Uterus (tissue), 2 donors: Measurements from ENCODE around the gene GMDS.

ENCODE experiments used
- POLR2A ChIP-seq, 2 donors: fragments of 450-650 bp; IDR thresholded peaks; one replicate each; pipeline ENCODE4 v1.6.1; 2016; ENCODE audit warnings: antibody characterized with exemption in 2 of 2, mild to moderate bottlenecking in 1 of 2, moderate library complexity in 1 of 2
- TF ChIP-seq, protein P1 (sequence below), 4 experiments: fragments of 200-600 bp in 2 of 4; fragments of 450-650 bp in 2 of 4; sonication (generic) in 2 of 4; IDR thresholded peaks; one replicate each; pipeline ENCODE4 v1.5.1; 2016 to 2019; ENCODE audit warnings: antibody characterized with exemption in 4 of 4, mild to moderate bottlenecking in 2 of 4, moderate library complexity in 1 of 4

DNA sequence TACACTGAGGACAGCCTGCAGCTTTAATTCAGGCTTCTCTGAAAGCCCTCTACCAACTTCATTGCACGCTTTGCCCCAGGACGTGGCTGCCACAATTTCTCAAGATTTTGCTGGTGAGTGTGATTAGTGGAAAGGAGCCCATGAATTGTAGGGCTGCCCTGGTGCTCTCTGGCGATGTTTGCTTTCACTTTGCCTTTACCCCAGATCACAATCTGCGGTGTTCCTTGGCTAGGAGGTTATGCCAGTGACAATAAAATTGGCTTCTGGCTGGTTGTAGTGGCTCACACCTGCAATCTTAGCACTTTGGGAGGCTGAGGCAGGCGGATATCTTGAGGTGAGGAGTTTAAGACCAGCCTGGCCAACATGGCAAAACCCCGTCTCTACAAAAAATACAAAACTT lies 496.4 kb downstream of the GMDS start:
- no peak for TF ChIP-seq POLR2A (IDR thresholded peaks at IDR 0.05)
- TF ChIP-seq, protein P1, sequence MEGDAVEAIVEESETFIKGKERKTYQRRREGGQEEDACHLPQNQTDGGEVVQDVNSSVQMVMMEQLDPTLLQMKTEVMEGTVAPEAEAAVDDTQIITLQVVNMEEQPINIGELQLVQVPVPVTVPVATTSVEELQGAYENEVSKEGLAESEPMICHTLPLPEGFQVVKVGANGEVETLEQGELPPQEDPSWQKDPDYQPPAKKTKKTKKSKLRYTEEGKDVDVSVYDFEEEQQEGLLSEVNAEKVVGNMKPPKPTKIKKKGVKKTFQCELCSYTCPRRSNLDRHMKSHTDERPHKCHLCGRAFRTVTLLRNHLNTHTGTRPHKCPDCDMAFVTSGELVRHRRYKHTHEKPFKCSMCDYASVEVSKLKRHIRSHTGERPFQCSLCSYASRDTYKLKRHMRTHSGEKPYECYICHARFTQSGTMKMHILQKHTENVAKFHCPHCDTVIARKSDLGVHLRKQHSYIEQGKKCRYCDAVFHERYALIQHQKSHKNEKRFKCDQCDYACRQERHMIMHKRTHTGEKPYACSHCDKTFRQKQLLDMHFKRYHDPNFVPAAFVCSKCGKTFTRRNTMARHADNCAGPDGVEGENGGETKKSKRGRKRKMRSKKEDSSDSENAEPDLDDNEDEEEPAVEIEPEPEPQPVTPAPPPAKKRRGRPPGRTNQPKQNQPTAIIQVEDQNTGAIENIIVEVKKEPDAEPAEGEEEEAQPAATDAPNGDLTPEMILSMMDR (IDR thresholded peaks at IDR 0.05): no peak
